Activated CD4-positive, alpha-beta T cell treated with anti-CD3 and anti-CD28 coated beads for 36 hours (primary cell): Measurements from ENCODE around the gene ZNF562. TPM values are rescaled to one million over a fixed set of nuclear protein-coding genes. Genes with fewer than 3 reads are reported as not detected.
A peak's percentile ranks its signal among the peaks of the same experiment; 100 is the strongest.

Experiments used
- ATAC-seq: fragments of 200-7000 bp; cut with Tn5 transposase; one replicate; pipeline ENCODE4 v1.10.0; 2021; ENCODE audit warnings: mild to moderate bottlenecking, moderate library complexity
- CTCF ChIA-PET: fragments of 350-600 bp; sonication (Branson Sonifier 250); formaldehyde crosslinking; loops from one replicate; lab custom pipeline; 2021; ENCODE audit warnings: antibody characterized with exemption; lab: Charles Lee
- POLR2A ChIA-PET: fragments of 350-600 bp; sonication (Branson Sonifier 250); formaldehyde crosslinking; loops from one replicate; lab custom pipeline; 2021; ENCODE audit warnings: antibody characterized with exemption, inconsistent platforms; lab: Charles Lee
- DNase-seq: peaks from one replicate; pipeline ENCODE4 v3.0.0-alpha.2; 2020
- H3K27ac Mint-ChIP-seq: one replicate; pipeline ENCODE4 v1.8.0; 2021; ENCODE audit warnings: mixed read lengths
- H3K27me3 Mint-ChIP-seq: one replicate; pipeline ENCODE4 v1.8.0; 2021; ENCODE audit warnings: mixed read lengths
- H3K36me3 Mint-ChIP-seq: one replicate; pipeline ENCODE4 v1.8.0; 2021; ENCODE audit warnings: low read depth, mixed read lengths
- H3K4me1 Mint-ChIP-seq: one replicate; pipeline ENCODE4 v1.8.0; 2021; ENCODE audit warnings: mixed read lengths
- H3K4me3 Mint-ChIP-seq: one replicate; pipeline ENCODE4 v1.8.0; 2021; ENCODE audit warnings: mild to moderate bottlenecking, moderate library complexity, mixed read lengths
- H3K9me3 Mint-ChIP-seq: one replicate; pipeline ENCODE4 v1.8.0; 2021; ENCODE audit warnings: low read depth, mixed read lengths
- intact Hi-C, 2 experiments: fragments of 100-400 bp; cut with DNase I in 1 of 2; cut with micrococcal nuclease in 1 of 2; formaldehyde crosslinking; loops; one replicate each; pipeline versions ENCODE4 v1.14.2 to v1.15.1; 2022 to 2024; cut with DNase I, micrococcal nuclease
- total RNA-seq, 2 experiments: library from RNA; stranded (reverse); gene quantifications; one replicate each; pipeline ENCODE4 v1.2.3, GENCODE V29; 2021

Gene ZNF562
- total RNA-seq, 2 experiments from 2014 or later = 29.9 to 39.7 TPM

DNA sequence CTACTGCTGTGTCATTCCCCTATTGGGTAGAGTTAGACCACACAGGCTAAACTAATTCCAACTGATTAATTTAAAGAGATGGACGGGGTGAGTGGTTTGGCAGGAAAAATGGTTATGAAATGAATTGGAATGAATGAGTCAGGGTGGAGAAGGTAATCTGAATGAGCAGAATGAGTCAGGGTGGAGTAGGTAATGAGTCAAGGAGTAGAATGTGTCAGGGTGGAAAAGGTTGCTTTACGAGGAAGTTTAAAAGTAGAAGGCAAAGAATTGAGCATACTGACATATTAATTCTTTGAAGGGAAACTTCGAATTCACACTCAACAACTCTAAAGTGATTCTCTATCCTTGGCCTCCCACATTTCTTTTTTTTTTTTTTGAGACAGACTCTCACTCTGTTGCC, 77.9 kb downstream of the ZNF562 start:
- H3K27me3 Mint-ChIP-seq = peaks cover 6% of the 10 kb centered on the region
- no peak for DNase-seq
- H3K4me3 Mint-ChIP-seq = no peak overlapping the region
- H3K4me1 Mint-ChIP-seq = peaks cover 9% of the 10 kb centered on the region
- CTCF ChIA-PET = no interaction called here
- peak; percentile 94 for ATAC-seq
- peaks cover 15% of the 10 kb centered on the region for H3K9me3 Mint-ChIP-seq
- peak overlapping the region; percentile 80 for H3K27ac Mint-ChIP-seq
- intact Hi-C loops = loop anchor here in 1 of 2 experiments (1.0 kb wide), 2 partner anchors 24 to 77 kb away; partner anchors contain the start of gene ZNF561
- POLR2A ChIA-PET = no interaction called here
- peaks cover 12% of the 10 kb centered on the region for H3K36me3 Mint-ChIP-seq

Other genes with a start within 250 kb of the ZNF562 start
- gene ZNF266, start 239.5 kb downstream of the ZNF562 start, total RNA-seq = 10 to 100 TPM; 17.1 to 22.4 TPM
- under 1 TPM in 1 of 2 experiments, not detected in 1; 0.25 TPM for gene ZNF560, start 176.5 kb downstream of the ZNF562 start, total RNA-seq
- gene ZNF426, start 136.5 kb downstream of the ZNF562 start, total RNA-seq = 10 to 100 TPM; 10.4 to 12.3 TPM
- gene ZNF121, start 90.6 kb downstream of the ZNF562 start, total RNA-seq = 10 to 100 TPM; 71.4 to 75.3 TPM
- gene ZNF561, start 53.9 kb downstream of the ZNF562 start, total RNA-seq = 10 to 100 TPM; 19.1 to 22.7 TPM
- gene ZNF846, start 93.6 kb upstream of the ZNF562 start, total RNA-seq = 1 to 10 TPM; 5.3 to 6.4 TPM
- 10 to 100 TPM; 19.9 to 22.5 TPM for gene FBXL12, start 144.0 kb upstream of the ZNF562 start, total RNA-seq
- gene UBL5, start 152.8 kb upstream of the ZNF562 start, total RNA-seq = 100 to 1,000 TPM; 214 to 327 TPM
- gene PIN1, start 160.2 kb upstream of the ZNF562 start, total RNA-seq = 10 to 100 TPM; 70.4 to 74.2 TPM